Esophagus muscularis mucosa (tissue), 4 donors: ENCODE data around the gene ABCA1. TPM values are rescaled to one million over a fixed set of nuclear protein-coding genes. Genes with fewer than 3 reads are reported as not detected.

Source experiments
- DNase-seq: peaks from one replicate; pipeline ENCODE4 v3.0.0-alpha.2; 2017; ENCODE audit errors: extremely low spot score
- H3K27ac ChIP-seq, 4 donors: fragments of 200-600 bp; sonication (generic); replicated peaks in 1 of 4; 1 replicate in 3 of 4; 2 replicates in 1 of 4; pipeline ENCODE4 v1.5.1; 2016 to 2019; ENCODE audit warnings: mild to moderate bottlenecking in 1 of 4
- H3K27me3 ChIP-seq, 4 donors: fragments of 200-600 bp; sonication (generic); one replicate each; pipeline versions ENCODE4 v1.5.1 to v1.6.0; 2016 to 2019
- H3K36me3 ChIP-seq, 4 donors: fragments of 200-600 bp; sonication (generic); one replicate each; pipeline ENCODE4 v1.5.1; 2016 to 2019
- H3K4me1 ChIP-seq, 4 donors: fragments of 200-600 bp; sonication (generic); one replicate each; pipeline ENCODE4 v1.5.1; 2016 to 2019
- H3K4me3 ChIP-seq, 4 donors: fragments of 200-600 bp; sonication (generic); 1 replicate in 2 of 4; 2 replicates in 2 of 4; pipeline ENCODE4 v1.5.1; 2016 to 2019; ENCODE audit warnings: mild to moderate bottlenecking in 4 of 4, moderate library complexity in 1 of 4
- H3K9me3 ChIP-seq, 4 donors: fragments of 200-600 bp; sonication (generic); 1 replicate in 3 of 4; 2 replicates in 1 of 4; pipeline ENCODE4 v1.5.1; 2016 to 2019
- EP300 ChIP-seq: sonication (generic); formaldehyde crosslinking; IDR thresholded peaks from one replicate; pipeline ENCODE4 v1.6.1; 2017; ENCODE audit warnings: antibody characterized with exemption
- POLR2A ChIP-seq: fragments of 450-650 bp; IDR thresholded peaks from one replicate; pipeline ENCODE4 v1.6.1; 2017; ENCODE audit warnings: antibody characterized with exemption, moderate library complexity, mild to moderate bottlenecking, low read depth
- POLR2AphosphoS5 ChIP-seq, 2 donors: sonication (generic); formaldehyde crosslinking; IDR thresholded peaks; one replicate each; pipeline ENCODE4 v1.6.1; 2017; ENCODE audit warnings: antibody characterized with exemption in 2 of 2
- WGBS: methylation state at CpG from one replicate; pipeline ENCODE4 v1.1.5; 2018; 5-methylcytosine and 5-hydroxymethylcytosine counted together
- intact Hi-C: fragments of 100-400 bp; cut with DNase I; formaldehyde crosslinking; loops from one replicate; pipeline ENCODE4 v1.15.1; 2023
- total RNA-seq, 4 donors: library from RNA; depleted of rRNA; stranded (reverse); fragments of >200 nt; gene quantifications; one replicate each; pipeline versions ENCODE4 v1.1.0 to v1.2.1, GENCODE V29; 2016
- TF ChIP-seq, protein P1 (sequence below), 3 experiments: fragments of 200-600 bp in 2 of 3; fragments of 450-650 bp in 1 of 3; sonication (generic) in 2 of 3; IDR thresholded peaks; one replicate each; pipeline ENCODE4 v1.5.1; 2017 to 2019; ENCODE audit warnings: antibody characterized with exemption in 3 of 3, mild to moderate bottlenecking in 2 of 3, moderate library complexity in 1 of 3

The ABCA1 gene
- total RNA-seq, 4 donors from 2014 or later, result 47.8 to 73.9 (median 54.7) TPM

DNA sequence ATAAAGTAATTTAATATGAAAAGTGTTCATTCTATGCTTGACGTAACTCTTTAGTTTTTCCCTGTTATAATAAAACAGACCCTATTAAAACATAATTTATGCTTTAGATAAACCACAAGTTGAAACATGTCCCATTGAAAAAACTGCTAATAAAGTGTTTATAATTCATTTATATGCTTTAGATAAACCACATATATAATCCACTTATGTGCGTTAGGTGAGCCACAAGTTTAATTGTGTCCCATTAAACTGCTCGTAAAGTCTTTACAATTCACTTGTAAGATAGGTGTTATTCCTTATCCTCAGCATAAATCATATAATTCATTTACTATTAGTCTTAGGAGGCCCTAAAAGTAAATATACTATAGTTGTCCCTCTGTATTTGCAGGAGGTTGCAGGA lies 160.4 kb downstream of the ABCA1 start:
- Histone ChIP-seq H3K4me3 (no peak overlapping the region), H3K27me3 (no peaks in the 10 kb centered on the region), H3K4me1 (peaks cover 3 to 11% (median 9%) of the 10 kb centered on the region in 4 donors), H3K27ac (no peak overlapping the region), H3K9me3 (no peaks in the 10 kb centered on the region), H3K36me3 (peaks cover 0 to 9% (median 0%) of the 10 kb centered on the region in 4 donors)
- no peak for DNase-seq
- no peak for TF ChIP-seq POLR2AphosphoS5 (IDR thresholded peaks at IDR 0.05)
- TF ChIP-seq EP300, result no peak
- TF ChIP-seq POLR2A, result no peak
- TF ChIP-seq, protein P1, sequence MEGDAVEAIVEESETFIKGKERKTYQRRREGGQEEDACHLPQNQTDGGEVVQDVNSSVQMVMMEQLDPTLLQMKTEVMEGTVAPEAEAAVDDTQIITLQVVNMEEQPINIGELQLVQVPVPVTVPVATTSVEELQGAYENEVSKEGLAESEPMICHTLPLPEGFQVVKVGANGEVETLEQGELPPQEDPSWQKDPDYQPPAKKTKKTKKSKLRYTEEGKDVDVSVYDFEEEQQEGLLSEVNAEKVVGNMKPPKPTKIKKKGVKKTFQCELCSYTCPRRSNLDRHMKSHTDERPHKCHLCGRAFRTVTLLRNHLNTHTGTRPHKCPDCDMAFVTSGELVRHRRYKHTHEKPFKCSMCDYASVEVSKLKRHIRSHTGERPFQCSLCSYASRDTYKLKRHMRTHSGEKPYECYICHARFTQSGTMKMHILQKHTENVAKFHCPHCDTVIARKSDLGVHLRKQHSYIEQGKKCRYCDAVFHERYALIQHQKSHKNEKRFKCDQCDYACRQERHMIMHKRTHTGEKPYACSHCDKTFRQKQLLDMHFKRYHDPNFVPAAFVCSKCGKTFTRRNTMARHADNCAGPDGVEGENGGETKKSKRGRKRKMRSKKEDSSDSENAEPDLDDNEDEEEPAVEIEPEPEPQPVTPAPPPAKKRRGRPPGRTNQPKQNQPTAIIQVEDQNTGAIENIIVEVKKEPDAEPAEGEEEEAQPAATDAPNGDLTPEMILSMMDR (IDR thresholded peaks at IDR 0.05), result no peak
- intact Hi-C loops, result no loop called here
- 100% methylated on average over 3 of the region's 3 CpGs for WGBS

DNA sequence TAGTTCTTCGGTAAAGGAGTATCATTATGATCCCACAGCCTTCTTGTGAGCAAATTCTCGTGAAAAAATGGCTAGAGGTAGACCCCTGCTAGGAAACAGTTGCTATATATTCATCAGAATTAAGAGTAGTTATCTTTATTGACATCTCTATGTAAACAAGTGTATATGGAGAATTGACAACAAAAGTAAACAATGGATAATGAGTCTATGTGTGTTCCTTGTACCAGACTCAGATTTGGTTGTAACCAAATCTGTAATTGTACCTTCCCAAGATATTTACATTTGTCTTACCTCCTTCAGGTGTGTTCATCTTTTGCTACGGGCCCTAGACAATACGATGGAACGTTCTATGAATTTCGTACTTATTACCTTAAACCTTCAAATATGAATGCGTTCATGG lies 161.9 kb downstream of the ABCA1 start:
- Histone ChIP-seq H3K36me3 (peaks cover 0 to 9% (median 0%) of the 10 kb centered on the region in 4 donors), H3K27me3 (no peaks in the 10 kb centered on the region), H3K27ac (no peak overlapping the region), H3K4me3 (no peak overlapping the region), H3K4me1 (peaks cover 3 to 11% (median 9%) of the 10 kb centered on the region in 4 donors), H3K9me3 (no peaks in the 10 kb centered on the region)
- DNase-seq, result no peak
- 95% methylated on average over 7 of the region's 7 CpGs for WGBS
- TF ChIP-seq POLR2A, result no peak
- TF ChIP-seq EP300, result no peak
- no peak for TF ChIP-seq POLR2AphosphoS5 (IDR thresholded peaks at IDR 0.05)
- TF ChIP-seq, protein P1 (IDR thresholded peaks at IDR 0.05), result no peak
- intact Hi-C loops, result no loop called here

DNA sequence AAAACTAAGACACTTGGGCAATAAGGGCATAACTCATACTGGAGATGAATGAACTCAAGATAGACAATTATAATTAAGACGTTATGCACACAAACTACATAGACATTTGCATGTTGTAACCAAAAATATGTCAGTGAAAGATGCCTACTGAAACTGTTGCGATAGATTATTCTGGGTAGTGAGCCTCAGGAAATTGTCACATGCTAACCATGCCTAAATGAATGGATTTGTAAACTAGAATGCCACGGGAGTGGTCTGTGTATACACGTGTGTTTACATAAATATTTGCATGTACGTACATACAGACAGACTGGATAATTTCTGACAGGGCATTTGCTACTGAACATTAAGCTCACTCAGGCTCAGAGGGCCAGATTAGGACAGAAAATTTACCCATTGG lies 162.8 kb downstream of the ABCA1 start:
- no peak for DNase-seq
- no peak for TF ChIP-seq POLR2AphosphoS5 (IDR thresholded peaks at IDR 0.05)
- TF ChIP-seq EP300, result no peak
- no peak for TF ChIP-seq POLR2A
- TF ChIP-seq, protein P1 (IDR thresholded peaks at IDR 0.05), result no peak
- H3K27ac ChIP-seq, result no peak overlapping the region
- intact Hi-C loops, result no loop called here
- peaks cover 3 to 11% (median 9%) of the 10 kb centered on the region in 4 donors for H3K4me1 ChIP-seq
- no peaks in the 10 kb centered on the region for H3K9me3 ChIP-seq
- no peak overlapping the region for H3K4me3 ChIP-seq
- H3K27me3 ChIP-seq, result no peaks in the 10 kb centered on the region
- 75% methylated on average over 5 of the region's 5 CpGs for WGBS
- H3K36me3 ChIP-seq, result peaks cover 0 to 9% (median 0%) of the 10 kb centered on the region in 4 donors

DNA sequence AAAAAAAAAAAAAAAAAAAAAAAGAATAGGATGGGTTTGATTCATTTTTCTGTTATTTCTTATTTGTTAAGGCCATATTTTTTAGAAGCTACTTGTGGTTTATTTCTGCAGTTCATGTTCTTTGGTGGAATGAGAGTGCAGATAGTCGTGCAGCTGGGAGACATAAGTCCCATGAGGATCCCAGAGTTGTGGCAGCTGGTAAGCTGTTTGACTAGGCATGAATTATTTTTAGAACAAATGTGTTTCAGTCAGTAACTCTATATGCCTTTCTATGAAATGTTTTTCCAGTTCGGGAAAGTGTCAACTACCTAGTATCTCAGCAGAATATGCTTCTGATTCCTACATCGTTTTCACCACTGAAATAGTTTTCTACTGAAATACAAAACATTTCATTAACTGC lies 169.0 kb downstream of the ABCA1 start:
- TF ChIP-seq EP300 (no peak), POLR2A (no peak), POLR2AphosphoS5 (IDR thresholded peaks at IDR 0.05) (no peak)
- TF ChIP-seq, protein P1 (IDR thresholded peaks at IDR 0.05), result no peak
- no peak overlapping the region for H3K27ac ChIP-seq
- 65% methylated on average over 3 of the region's 3 CpGs for WGBS
- peaks cover 0 to 4% (median 4%) of the 10 kb centered on the region in 4 donors for H3K4me1 ChIP-seq
- H3K27me3 ChIP-seq, result no peaks in the 10 kb centered on the region
- no peak for DNase-seq
- H3K4me3 ChIP-seq, result no peak overlapping the region
- intact Hi-C loops, result no loop called here
- peaks cover 0 to 36% (median 16%) of the 10 kb centered on the region in 4 donors for H3K36me3 ChIP-seq
- no peaks in the 10 kb centered on the region for H3K9me3 ChIP-seq

DNA sequence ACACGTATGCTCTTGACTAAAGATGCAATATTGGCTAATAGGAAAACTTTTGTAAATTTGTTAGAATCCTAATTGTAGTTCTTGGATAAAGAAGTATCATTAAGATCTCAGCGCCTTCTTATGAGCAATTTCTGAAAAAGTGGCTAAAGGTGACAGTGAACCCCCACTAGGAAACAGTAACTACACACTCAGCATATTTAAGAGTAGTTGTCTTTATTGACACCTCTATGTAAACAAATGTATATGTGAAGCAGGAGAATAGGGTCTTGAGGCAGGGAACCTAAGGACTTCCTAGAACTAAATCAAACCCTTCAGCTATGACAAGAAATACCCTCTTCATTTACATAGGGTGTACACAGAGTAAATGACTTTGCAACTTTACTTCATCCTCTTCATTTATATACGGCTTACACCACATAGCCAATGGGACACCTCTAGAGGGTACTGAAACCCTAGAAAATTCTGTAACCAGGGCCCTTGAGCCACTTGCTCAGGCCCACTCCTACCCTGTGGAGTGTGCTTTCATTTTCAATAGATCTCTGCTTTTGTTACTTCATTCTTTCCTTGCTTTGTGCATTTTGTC lies 177.7 kb downstream of the ABCA1 start:
- Histone ChIP-seq H3K4me3 (no peak overlapping the region), H3K27me3 (no peaks in the 10 kb centered on the region), H3K4me1 (peaks cover 11 to 23% (median 19%) of the 10 kb centered on the region in 4 donors), H3K9me3 (no peaks in the 10 kb centered on the region), H3K27ac (no peak overlapping the region), H3K36me3 (peaks cover 0 to 39% (median 21%) of the 10 kb centered on the region in 4 donors)
- no peak for TF ChIP-seq POLR2AphosphoS5 (IDR thresholded peaks at IDR 0.05)
- no peak for TF ChIP-seq POLR2A
- TF ChIP-seq EP300, result no peak
- TF ChIP-seq, protein P1 (IDR thresholded peaks at IDR 0.05), result no peak
- DNase-seq, result no peak
- intact Hi-C loops, result no loop called here
- WGBS, result 78% methylated on average over 3 of the region's 3 CpGs
